Sigmoid colon (tissue), 4 donors: ENCODE data around the gene NHERF2.

ENCODE experiments used
- EP300 ChIP-seq, 4 donors: sonication (generic); formaldehyde crosslinking; IDR thresholded peaks; one replicate each; pipeline ENCODE4 v1.6.1; 2017; ENCODE audit warnings: antibody characterized with exemption in 4 of 4
- POLR2A ChIP-seq, 2 donors: fragments of 450-650 bp; IDR thresholded peaks; one replicate each; pipeline ENCODE4 v1.6.1; 2016; ENCODE audit warnings: antibody characterized with exemption in 2 of 2, mild to moderate bottlenecking in 2 of 2, moderate library complexity in 2 of 2
- POLR2AphosphoS5 ChIP-seq, 4 donors: sonication (generic); formaldehyde crosslinking; IDR thresholded peaks; one replicate each; pipeline ENCODE4 v1.6.1; 2017; ENCODE audit warnings: antibody characterized with exemption in 4 of 4
- TF ChIP-seq, protein P1 (sequence below), 4 experiments: fragments of 450-650 bp in 3 of 4; fragments of 200-600 bp in 1 of 4; IDR thresholded peaks; one replicate each; pipeline ENCODE4 v1.5.1; 2016 to 2019; ENCODE audit warnings: antibody characterized with exemption in 4 of 4, mild to moderate bottlenecking in 3 of 4, moderate library complexity in 2 of 4

- TF ChIP-seq POLR2A (IDR thresholded peaks at IDR 0.05) (no peak), POLR2AphosphoS5 (IDR thresholded peaks at IDR 0.05) (no peak), EP300 (IDR thresholded peaks at IDR 0.05) (no peak)
- TF ChIP-seq, protein P1, sequence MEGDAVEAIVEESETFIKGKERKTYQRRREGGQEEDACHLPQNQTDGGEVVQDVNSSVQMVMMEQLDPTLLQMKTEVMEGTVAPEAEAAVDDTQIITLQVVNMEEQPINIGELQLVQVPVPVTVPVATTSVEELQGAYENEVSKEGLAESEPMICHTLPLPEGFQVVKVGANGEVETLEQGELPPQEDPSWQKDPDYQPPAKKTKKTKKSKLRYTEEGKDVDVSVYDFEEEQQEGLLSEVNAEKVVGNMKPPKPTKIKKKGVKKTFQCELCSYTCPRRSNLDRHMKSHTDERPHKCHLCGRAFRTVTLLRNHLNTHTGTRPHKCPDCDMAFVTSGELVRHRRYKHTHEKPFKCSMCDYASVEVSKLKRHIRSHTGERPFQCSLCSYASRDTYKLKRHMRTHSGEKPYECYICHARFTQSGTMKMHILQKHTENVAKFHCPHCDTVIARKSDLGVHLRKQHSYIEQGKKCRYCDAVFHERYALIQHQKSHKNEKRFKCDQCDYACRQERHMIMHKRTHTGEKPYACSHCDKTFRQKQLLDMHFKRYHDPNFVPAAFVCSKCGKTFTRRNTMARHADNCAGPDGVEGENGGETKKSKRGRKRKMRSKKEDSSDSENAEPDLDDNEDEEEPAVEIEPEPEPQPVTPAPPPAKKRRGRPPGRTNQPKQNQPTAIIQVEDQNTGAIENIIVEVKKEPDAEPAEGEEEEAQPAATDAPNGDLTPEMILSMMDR (IDR thresholded peaks at IDR 0.05): no peak
Observed at GRCh38 chr16:2058420-2058819, 31.7 kb downstream of the NHERF2 start.
